Measurements from ENCODE around the gene ZNF230. TPM values are rescaled to one million over a fixed set of nuclear protein-coding genes. Genes with fewer than 3 reads are reported as not detected.

The ZNF230 gene
- total RNA-seq, 2 experiments from 2014 or later: 9.2 to 9.7 TPM

- peaks cover 26% of the 10 kb centered on the region for H3K9me3 Mint-ChIP-seq
- H3K27me3 Mint-ChIP-seq: no peaks in the 10 kb centered on the region
- POLR2A ChIA-PET: no interaction called here
- no peak for ATAC-seq (ENCODE audit: low read depth)
- H3K4me1 Mint-ChIP-seq: no peaks in the 10 kb centered on the region
- DNase-seq: no peak
- no peak overlapping the region for H3K4me3 Mint-ChIP-seq
- H3K27ac Mint-ChIP-seq: no peak overlapping the region
- H3K36me3 Mint-ChIP-seq: peaks cover 48% of the 10 kb centered on the region
Measured at GRCh38 chr19:44059229-44059628, 56.5 kb downstream of the ZNF230 start.

- H3K27me3 Mint-ChIP-seq: no peaks in the 10 kb centered on the region
- DNase-seq (no peak), ATAC-seq (ENCODE audit: low read depth) (no peak)
- no peak overlapping the region for H3K27ac Mint-ChIP-seq
- peaks cover 40% of the 10 kb centered on the region for H3K36me3 Mint-ChIP-seq
- H3K9me3 Mint-ChIP-seq: peaks cover 21% of the 10 kb centered on the region
- POLR2A ChIA-PET: no interaction called here
- no peaks in the 10 kb centered on the region for H3K4me1 Mint-ChIP-seq
- H3K4me3 Mint-ChIP-seq: no peak overlapping the region
Measured at GRCh38 chr19:44061038-44061437, 58.3 kb downstream of the ZNF230 start.

Other genes starting within 250 kb of the ZNF230 start
- gene SMG9, start 248.0 kb upstream of the ZNF230 start, total RNA-seq: 10 to 100 TPM; 48.9 to 49.9 TPM
- gene KCNN4, start 222.0 kb upstream of the ZNF230 start, total RNA-seq: 10 to 100 TPM; 38.3 to 45.4 TPM
- 1 to 10 TPM; 1.9 to 2.0 TPM for gene LYPD5, start 200.5 kb upstream of the ZNF230 start, total RNA-seq
- 10 to 100 TPM; 11.5 TPM for gene ZNF283, start 175.6 kb upstream of the ZNF230 start, total RNA-seq
- 1 to 10 TPM; 4.5 to 6.8 TPM for gene ZNF404, start 119.0 kb upstream of the ZNF230 start, total RNA-seq
- 10 to 100 TPM; 21.0 to 22.4 TPM for gene ZNF45, start 67.7 kb upstream of the ZNF230 start, total RNA-seq
- gene ZNF221, start 51.7 kb upstream of the ZNF230 start, total RNA-seq: 1 to 10 TPM; 2.9 to 3.7 TPM
- gene ZNF155, start 18.8 kb upstream of the ZNF230 start, total RNA-seq: 10 to 100 TPM; 12.3 to 12.9 TPM
- gene ZNF222, start 22.4 kb downstream of the ZNF230 start, total RNA-seq: 1 to 10 TPM; 7.8 to 7.9 TPM
- 1 to 10 TPM; 2.2 to 3.3 TPM for gene ZNF223, start 49.1 kb downstream of the ZNF230 start, total RNA-seq
- 1 to 10 TPM; 3.9 to 4.1 TPM for gene ZNF284, start 69.2 kb downstream of the ZNF230 start, total RNA-seq
- 10 to 100 TPM; 55.3 to 58.2 TPM for gene ZNF224, start 91.4 kb downstream of the ZNF230 start, total RNA-seq
- gene ZNF225, start 110.4 kb downstream of the ZNF230 start, total RNA-seq: 1 to 10 TPM; 7.8 to 9.2 TPM
- gene ZNF234, start 138.6 kb downstream of the ZNF230 start, total RNA-seq: 10 to 100 TPM; 16.4 to 18.2 TPM
- gene ZNF226, start 162.1 kb downstream of the ZNF230 start, total RNA-seq: 10 to 100 TPM; 26.2 to 28.0 TPM
- gene ZNF227, start 209.6 kb downstream of the ZNF230 start, total RNA-seq: 10 to 100 TPM; 40.6 to 42.2 TPM